NOMO-1 treated with dmso at 0.1 percent for 144 hours (cell line): ENCODE results near the gene ANKS1A.

ENCODE experiments used
- DNase-seq: peaks from one replicate; lab custom pipeline; 2025; ENCODE audit not compliant: unreplicated experiment; lab: John Stamatoyannopoulos, UW

ANKS1A gene

DNA sequence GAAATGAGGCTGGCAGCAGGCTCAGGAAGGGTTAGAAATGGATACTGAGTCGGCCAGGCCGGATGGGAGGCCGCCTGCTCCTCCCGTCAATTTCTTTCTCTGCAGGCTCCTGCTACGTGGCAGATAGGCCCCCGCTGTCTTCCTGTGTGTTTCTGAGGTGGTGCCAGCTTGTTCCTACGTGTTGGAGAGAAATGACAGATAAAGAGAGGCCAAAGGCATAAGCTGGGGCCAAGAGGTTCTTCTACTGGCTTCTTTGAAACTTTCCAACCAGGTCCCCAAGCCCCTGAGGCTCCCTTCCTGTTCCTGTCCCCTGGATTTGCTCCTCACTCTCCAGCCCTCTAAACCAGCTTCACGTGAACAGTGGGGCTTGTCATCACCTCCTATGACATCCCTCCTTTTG lies 175.2 kb downstream of the ANKS1A start:
- no peak for DNase-seq

DNA sequence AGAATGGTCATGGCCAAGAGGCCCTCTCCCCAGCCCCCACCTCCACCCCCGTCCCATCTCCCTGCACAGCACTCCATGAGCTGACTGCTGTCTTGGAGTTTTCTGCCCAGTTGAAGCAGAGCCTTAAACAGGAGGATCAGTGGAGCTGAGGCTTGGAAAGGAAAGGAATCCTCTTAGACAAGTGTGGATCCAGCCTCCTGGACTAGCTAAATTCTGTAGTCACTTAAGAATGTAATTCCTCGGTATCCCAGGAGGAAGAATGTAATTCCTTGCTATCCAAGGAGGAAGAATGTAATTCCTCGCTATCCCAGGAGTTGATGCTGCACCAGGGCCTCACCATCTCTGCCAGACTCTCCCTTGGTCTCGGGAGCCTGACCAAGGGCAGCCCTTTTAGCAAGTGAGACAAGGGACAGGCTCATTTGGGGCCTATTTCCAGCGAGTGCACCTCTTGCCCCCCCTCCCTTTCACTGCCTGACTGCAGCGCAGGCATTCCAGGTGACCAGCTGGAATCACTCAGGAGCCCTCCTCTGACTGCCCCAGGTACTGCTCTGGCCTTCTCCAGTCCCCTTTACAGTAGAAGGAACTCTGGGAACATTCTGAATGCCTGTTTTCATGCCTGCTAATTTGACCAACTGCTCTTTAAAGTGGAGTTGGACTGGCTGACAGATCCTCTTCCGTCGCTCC lies 175.8 kb downstream of the ANKS1A start:
- no peak for DNase-seq

DNA sequence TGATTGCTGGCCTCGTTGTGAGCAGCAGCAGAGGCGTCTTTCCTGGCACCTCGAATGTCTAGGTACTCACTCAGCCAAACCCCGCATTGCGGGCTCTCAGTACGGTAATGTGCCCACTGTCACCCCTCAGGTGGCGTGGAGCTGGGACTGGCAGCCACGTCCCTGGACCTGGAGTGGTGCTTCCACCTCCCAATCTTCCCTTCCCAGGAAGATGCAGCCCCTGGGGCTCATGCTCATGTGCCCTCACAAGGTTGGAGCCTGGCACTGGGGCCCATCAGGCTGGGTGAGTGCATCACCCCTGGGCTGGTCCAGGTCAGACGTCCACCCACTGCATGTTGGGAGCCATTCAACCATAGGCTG lies 176.4 kb downstream of the ANKS1A start:
- no peak for DNase-seq

DNA sequence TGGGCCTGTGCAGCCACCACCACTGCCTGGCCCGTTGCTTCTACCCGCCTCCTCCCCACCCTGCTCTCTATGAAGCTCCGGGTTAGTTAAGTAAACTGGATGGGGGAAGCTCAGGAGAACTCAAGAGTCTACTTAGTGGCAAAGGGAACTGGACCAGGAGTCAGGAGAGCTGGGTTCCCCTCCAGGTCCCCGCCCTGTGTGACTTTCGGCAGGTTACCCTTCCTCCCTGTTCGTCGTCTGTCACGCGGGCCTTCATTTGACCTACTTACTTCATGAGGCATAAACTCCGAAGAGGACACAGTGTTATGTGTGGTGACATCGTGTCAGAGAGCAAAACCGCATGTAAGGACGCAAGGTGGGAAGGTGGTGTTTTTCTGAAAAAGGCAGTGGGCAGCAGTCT lies 176.8 kb downstream of the ANKS1A start:
- DNase-seq, result no peak

DNA sequence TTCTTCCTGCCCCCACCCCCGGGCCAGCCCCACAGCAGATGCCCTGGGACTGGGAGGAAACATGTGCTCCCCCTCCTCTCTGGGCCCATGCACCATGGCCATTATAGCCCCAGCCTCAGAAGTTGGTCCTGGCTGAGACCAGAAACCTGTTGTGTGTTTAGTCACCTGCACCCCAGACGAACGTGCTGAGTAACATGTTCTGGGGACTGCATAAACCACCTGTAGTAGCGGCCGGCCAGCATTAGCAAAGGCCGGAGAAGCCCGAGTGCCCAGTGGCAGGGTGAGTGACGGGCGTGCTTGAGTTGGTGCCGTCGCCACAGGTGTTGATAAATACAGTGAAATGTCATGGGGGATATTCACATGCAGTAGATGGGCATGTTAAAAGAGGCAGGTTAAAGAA lies 178.2 kb downstream of the ANKS1A start:
- no peak for DNase-seq

DNA sequence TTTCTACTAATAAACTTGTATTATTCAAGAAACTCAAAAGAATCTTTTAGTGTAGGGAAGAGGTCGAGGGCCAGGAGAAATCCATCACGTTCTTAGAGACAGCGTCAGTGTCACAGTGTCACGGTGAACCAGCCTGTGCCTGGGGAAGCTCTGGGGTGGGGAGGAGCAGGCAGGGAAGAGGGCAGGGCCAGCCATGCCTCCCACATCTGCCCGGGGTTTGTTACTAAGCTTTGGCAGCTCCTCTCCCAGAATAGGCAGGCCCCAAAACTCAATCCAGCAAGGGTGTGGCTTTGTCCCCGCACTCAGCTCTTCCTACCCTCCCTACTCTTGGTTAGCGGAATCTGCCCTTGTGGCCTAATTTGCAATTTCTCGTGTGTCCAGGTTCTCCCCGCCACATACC lies 179.2 kb downstream of the ANKS1A start:
- DNase-seq, result no peak

DNA sequence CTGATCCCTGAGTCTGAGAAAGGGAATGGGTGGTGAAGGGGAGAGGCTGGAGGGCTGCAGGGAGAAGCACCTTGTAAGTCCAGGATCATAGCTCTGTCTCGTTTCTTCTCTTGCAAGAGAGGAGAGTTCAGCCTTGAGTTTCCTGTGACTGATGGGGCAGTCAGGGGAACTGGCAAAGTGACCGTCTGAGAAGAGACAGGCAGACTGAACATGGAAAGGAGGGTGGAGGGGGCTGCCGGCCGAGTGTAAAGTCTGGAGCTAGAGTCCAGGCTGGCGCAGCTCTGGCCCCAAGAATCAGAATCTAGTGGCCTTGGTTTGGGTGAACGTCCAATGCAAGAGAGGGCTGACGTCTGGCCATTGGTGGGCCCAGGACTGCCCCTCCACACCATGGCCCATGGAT lies 179.6 kb downstream of the ANKS1A start:
- DNase-seq, result no peak

DNA sequence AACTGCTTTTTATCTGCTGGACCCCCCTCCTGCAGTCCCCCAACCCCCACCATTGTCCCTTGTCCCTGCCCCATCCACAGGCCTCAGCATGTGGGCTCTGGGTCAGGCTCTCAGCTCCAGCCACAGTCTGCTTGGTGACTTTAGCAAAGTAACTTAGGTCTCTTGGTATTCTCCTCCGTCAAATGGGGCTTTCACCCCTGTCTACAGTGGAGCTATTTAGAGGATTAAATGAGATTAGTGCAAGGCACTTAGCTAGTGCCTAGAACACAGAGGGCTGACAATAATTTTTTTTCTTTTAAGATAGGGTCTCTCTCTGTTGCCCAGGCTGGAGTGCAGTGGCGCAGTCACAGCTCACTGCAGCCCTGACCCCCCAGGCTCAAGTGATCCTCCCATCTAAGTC lies 180.2 kb downstream of the ANKS1A start:
- DNase-seq, result no peak

DNA sequence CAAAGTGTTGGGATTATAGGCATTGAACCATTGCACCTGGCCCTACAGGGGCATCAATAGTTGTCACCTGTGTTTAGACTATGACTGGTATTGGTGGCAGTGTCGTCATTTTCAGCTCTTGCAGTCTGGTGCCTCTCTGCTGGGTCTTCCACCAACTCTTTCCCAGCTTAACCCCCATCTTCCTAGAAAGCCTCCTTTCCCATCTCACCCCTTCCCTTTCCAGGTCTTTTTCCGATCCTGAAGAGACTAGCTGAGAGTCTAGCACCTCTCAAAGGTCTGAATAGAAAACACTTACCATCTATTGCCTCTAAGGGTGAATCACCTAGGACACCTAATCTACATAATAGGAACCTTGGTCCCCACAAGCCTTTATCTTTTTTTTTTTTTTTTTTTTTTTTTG lies 181.1 kb downstream of the ANKS1A start:
- no peak for DNase-seq

DNA sequence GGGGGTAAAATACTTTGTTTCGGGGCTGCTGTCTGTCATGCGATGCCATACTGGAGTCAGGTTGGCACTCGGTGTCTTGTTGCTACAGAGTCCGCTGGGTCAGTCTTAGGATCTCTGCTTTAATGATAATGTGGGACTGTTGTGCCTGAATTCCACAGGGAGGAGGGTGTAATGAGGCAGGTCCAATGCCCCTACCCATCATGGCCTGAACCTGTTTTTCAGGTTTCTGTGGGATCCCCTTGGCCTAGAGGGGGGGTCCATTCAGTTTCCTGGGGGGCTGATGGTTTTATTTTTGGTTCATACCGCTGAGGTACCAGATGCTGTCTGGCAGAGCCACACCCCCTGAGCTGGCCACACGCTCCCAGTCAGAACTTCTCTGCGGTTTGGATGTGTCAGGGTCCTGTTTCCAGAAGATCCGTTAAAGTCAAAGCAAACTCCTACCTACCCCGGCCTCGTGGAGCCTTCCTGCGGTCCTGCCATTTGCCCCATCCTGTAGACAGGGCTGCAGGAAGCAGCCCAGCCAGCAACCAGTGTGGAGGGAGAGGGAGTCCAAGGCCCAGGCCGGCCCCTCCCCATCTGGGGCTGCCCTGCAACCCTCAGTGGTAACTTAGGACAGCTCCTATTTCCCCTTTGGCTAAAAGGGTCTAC lies 182.4 kb downstream of the ANKS1A start:
- no peak for DNase-seq

DNA sequence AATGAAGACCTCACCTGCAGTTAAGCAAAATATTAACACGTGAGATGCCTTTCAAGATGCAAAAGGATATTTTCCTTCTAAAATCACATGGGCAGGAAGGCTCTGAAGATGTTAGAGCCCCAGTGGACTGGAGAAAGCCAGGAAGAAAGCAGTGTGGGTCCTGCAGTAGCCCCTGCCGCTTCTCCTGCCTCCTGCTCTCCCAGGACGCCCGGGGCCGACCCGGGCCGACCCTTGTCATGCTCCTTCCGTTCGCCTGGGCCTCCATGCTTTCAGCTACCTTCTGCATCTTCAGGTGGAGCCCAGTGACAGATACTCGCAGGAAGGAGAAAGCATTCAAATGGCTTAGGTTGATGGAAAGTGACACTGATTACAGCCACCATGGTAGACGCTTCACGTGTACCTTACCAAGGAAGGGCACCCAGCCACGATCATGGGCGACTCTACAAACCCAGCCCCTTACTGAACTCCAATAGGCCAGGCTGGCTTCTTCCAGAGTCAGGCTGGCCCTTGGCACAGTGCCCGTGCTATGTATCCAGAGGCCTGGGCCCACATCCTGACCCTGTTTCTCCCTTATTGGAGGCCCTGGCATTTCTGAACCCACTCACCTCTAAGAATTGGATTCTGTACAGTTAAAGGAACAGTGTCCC lies 183.1 kb downstream of the ANKS1A start:
- no peak for DNase-seq

DNA sequence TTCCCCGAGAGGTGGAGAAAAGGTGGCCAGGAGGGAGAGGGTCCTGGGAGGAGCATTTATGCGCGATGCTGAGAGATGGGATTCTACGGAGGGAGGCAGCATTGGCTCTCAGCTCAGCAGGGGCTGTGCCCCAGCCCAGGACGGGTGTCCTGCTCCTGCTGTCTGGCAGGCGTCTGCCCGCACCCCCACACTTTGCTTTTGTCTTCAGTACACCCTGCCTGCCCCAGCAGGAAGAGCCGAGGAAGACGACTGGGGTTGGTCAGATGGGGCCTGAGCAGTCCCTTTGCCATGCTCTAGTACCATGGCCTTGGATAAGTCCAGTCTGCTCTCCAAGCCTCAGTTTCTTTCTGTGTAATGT lies 183.6 kb downstream of the ANKS1A start:
- DNase-seq, result no peak

DNA sequence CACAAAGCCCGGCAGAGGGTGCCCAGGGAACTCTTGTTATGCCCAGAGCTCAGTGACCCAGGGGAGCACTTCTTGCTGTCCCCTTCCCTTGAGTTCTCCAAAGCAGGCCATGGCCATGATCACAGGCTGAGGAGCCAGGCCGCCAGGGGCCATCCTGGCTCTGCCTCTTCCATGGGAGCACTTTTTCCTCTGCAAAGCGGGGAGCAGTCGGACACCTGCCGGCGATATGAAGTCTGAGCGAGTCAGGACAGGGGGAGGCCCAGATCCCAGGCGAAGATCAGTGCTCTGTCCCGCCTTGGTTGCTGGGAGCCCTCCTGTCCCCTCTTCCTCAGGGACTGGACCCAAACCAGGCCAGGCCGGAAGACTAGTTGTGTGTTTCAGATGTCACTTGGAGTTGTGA lies 184.2 kb downstream of the ANKS1A start:
- DNase-seq, result no peak

DNA sequence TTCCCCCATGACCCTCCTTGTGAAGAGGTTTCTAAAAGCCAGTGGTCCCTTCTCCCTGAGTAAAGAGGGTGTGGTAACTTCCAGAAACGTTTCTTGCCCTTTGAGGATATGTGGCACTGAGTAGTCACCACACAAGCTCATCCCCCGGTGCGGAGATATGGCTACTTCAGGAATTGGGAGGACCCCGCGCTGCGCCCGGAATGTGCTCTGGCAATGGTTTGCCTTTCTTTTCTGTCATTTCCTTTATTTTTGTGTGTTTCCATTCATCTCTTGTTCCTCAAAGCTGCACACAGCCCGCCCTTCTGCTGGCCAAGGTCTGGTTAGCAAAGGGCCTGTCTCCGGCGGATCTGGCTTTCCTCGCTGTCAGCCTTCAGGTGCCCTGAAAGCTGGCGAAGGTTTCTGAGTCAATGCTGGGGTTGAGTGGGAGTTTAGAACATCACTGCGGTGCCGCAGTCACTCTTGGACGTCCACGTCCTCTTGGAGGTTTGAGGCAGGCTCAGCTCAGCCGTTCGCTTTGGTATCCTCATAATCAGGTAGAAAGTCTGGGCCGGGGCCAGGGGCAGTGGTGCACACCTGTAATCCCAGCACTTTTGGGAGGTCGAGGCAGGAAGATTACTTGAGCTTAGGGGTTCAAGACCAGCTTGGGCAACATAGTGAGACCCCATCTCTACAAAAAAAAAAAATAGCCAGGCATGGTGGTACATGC lies 184.9 kb downstream of the ANKS1A start:
- no peak for DNase-seq

DNA sequence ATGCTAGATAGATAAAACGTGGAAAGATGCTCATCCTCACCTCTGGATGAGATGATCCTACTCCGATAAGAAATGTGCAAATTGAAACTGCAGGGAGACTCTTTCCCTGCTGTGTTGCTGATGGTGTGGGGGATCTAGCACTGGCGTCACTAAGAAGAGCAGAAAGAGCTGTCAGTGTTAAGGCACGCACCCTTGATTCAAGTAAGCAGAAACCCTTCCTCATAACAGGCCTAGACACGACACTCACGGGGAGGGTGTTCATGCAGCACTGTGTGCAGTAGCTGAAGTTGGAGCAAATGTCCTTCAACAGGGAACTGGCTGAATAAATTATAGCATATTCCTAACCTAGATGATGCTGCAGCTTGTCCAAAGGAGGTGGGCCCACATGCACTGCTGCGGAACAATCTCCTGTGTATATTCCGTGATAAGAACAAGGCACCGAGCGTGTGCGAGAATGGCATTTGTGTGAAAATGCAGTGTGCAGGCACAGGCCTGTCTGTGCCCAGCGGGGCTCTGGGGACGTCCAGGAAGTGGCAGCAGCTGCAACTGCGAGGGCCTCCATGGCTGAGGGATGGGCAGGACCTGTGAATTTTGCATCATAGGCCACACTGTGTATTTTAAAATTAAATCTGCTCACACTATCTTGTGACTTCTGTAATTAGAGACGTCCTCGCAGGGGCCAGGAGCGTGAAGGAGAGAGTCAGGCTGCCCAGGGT lies 188.1 kb downstream of the ANKS1A start:
- no peak for DNase-seq

DNA sequence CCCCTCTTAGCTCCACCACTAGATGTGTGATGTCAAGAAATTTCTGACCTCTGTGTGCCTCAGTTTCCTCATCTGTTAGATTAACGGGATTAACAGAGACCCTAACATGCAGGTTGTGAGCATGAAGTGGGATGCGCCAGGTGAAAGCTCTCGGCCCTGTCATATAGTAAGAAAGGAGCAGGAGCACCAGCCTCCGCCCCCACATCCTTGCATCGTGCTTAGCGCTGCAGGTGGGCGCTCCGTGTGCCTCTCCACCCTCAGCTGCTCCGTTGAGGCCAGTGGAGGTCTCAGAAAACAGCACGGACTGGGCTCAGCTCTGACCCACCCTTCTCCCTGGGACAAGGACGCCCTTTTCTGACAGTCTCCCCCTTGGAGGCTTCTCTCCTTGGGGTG lies 188.7 kb downstream of the ANKS1A start:
- DNase-seq, result no peak

DNA sequence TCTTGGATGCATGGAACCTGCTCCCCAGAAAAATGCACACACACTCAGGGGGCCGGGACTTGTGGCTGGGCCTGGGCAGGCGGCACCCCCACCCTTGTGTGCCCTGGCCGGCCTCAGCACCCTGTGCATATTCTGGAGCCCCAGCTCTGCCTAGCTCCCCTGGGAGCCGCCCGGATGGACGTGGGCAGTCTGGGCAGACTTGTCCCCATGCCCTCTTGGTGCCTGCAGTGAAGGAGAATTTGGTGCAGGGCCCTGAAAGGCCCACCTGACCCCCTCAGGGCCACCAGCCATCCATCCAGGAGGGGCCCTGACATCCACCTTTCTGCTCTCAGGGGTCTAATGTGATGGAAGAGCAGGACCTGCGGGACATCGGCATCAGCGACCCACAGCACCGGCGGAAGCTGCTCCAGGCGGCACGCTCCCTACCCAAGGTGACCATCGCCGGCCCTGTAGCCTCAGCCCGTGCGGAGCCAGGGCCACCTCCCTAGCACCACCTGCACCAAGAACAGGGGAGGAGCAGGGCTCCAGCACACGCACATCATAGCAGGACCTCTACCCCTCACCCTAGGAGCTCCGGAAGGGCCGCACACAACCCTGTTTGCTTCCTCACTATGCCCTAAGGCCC lies 189.3 kb downstream of the ANKS1A start:
- DNase-seq, result no peak

DNA sequence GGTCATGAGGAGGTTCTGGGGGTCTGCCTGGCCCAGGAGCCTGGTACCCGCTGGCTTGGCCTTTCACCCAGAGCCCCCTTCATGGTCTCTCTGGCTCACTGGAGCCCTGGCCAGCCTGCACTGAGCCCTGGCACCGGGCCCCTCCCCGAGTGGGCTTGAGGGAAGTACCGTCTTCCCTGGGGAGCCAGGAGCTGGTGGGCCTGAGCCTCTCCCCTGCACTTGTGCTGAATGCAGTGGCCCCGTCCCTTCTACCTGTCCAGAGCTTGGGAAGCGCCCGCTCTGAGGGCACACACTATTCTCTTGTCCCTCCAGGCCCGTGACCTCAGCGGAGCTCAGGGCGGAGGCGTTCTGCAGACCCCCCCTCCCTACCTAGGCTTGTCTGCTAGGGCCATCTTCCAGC lies 189.8 kb downstream of the ANKS1A start:
- no peak for DNase-seq

DNA sequence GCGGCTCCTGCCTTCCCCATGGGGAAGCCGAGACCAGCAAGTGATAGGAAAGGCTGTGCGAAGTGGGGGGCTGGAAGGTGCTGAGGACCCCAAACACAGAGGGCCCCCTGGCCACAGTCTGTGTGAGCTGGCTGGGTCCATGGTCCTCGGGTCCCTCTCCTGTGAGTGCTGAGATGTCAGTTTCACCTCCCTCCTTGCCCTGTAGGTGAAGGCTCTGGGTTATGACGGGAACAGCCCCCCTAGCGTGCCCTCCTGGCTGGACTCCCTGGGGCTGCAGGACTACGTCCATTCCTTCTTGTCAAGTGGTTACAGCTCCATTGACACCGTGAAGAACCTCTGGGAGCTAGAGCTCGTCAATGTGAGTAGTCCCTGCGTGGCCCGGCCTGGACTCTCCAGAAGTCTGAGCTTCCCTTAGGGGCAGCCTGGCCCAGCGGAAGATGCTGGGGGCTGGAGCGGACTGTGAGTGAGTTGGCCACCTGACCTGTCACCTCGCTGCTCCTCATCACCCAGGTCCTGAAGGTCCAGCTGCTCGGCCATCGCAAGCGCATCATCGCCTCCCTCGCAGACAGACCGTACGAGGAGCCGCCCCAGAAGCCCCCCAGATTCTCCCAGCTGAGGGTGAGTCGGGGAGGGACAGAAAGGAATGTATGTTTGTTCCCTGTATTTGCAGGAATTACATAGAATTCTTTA lies 190.4 kb downstream of the ANKS1A start:
- DNase-seq, result no peak

DNA sequence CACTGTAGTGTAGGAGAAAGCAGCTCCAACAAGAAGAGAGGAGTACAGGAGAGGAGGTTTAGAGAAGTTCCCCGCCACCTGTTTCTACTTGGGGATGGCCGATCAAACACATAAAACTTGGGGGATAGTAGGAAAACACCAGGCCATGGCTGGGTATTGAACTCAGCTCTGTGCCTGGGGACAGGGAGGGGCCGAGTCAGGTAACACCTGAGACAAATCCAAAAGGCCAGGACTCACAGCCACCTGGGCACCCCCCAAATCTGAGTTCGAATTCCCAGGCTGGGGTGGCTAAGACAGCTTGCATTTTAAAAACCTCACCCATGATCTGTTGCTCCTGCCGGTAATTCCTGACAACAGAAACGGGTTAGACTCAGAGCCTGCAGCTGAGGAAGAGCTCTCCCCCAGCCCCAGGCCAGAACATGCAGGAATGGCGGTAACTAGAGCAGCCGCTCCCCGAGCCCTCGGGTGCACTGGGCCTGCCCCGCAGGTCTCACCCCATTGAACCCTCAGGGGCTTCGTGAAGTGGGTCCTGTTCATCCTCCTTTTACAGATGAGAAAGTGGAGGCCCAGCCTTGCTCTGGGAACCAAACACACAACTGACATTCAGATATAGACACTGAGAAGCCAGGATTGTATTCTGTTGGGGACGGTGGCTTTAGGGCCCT lies 191.1 kb downstream of the ANKS1A start:
- DNase-seq, result no peak
